Hepatocyte (in vitro differentiated cells): ENCODE data around the gene PTCRA. TPM values are rescaled to one million over a fixed set of nuclear protein-coding genes. Genes with fewer than 3 reads are reported as not detected.

ENCODE experiments used
- DNase-seq: peaks from one replicate; pipeline ENCODE4 v3.0.0-alpha.2; 2016; ENCODE audit warnings: low spot score
- H2AFZ ChIP-seq: fragments of 200-600 bp; sonication (generic); 2 replicates; pipeline ENCODE4 v1.6.0; 2016; ENCODE audit warnings: antibody characterized with exemption, mild to moderate bottlenecking
- H3K27ac ChIP-seq: fragments of 200-600 bp; sonication (generic); 2 replicates; pipeline ENCODE4 v1.5.1; 2016; ENCODE audit warnings: mild to moderate bottlenecking
- H3K27me3 ChIP-seq: fragments of 200-600 bp; sonication (generic); 2 replicates; pipeline ENCODE4 v1.6.1; 2016
- H3K36me3 ChIP-seq: fragments of 200-600 bp; sonication (generic); replicated peaks from 2 replicates; pipeline ENCODE4 v1.5.1; 2016; ENCODE audit warnings: low read depth; ENCODE audit not compliant: insufficient read depth
- H3K4me1 ChIP-seq: fragments of 200-600 bp; sonication (generic); 2 replicates; pipeline ENCODE4 v1.5.1; 2016; ENCODE audit warnings: mild to moderate bottlenecking, moderate library complexity; ENCODE audit not compliant: insufficient read depth
- H3K4me2 ChIP-seq: fragments of 200-600 bp; sonication (generic); 2 replicates; pipeline ENCODE4 v1.6.0; 2016
- H3K4me3 ChIP-seq: fragments of 200-600 bp; sonication (generic); 2 replicates; pipeline ENCODE4 v1.5.1; 2016; ENCODE audit warnings: mild to moderate bottlenecking
- H3K79me2 ChIP-seq: fragments of 200-600 bp; sonication (generic); 2 replicates; pipeline ENCODE4 v1.6.0; 2017; ENCODE audit warnings: mild to moderate bottlenecking
- H3K9me2 ChIP-seq: fragments of 200-600 bp; sonication (generic); replicated peaks from 2 replicates; pipeline ENCODE4 v1.6.0; 2017; ENCODE audit warnings: mild to moderate bottlenecking; ENCODE audit not compliant: insufficient read depth
- H3K9me3 ChIP-seq: fragments of 200-600 bp; sonication (generic); 2 replicates; pipeline ENCODE4 v1.5.1; 2016; ENCODE audit warnings: low read depth, mild to moderate bottlenecking
- H4K20me1 ChIP-seq: fragments of 200-600 bp; sonication (generic); 2 replicates; pipeline ENCODE4 v1.6.0; 2016; ENCODE audit warnings: mild to moderate bottlenecking; ENCODE audit not compliant: insufficient read depth, poor library complexity, severe bottlenecking
- EZH2 ChIP-seq: fragments of 200-600 bp; sonication (generic); IDR thresholded peaks from 2 replicates; pipeline ENCODE4 v1.6.1; 2016; ENCODE audit warnings: antibody characterized with exemption, mild to moderate bottlenecking, borderline replicate concordance
- EZH2phosphoT487 ChIP-seq: fragments of 200-600 bp; sonication (generic); IDR thresholded peaks from one replicate; pipeline ENCODE4 v1.6.1; 2018; ENCODE audit warnings: antibody characterized with exemption, mild to moderate bottlenecking, low read depth, moderate library complexity; ENCODE audit not compliant: unreplicated experiment, severe bottlenecking
- WGBS: methylation state at CpG from one replicate; pipeline ENCODE4 v1.1.6; 2016; ENCODE audit warnings: low lambda C conversion rate; ENCODE audit errors: missing lambda C conversion rate; 5-methylcytosine and 5-hydroxymethylcytosine counted together
- polyA plus RNA-seq: library from polyadenylated mRNA; unstranded; fragments of >200 nt; fragmentation: Nextera tagmentation; extraction: Ambion mirVana; gene quantifications from 2 replicates; pipeline ENCODE4 v1.2.1, GENCODE V29; 2016
- total RNA-seq: library from RNA; depleted of rRNA; stranded (reverse); fragments of >200 nt; gene quantifications from 2 replicates; pipeline ENCODE4 v1.2.3, GENCODE V29; 2014
- TF ChIP-seq, protein P1 (sequence below): fragments of 200-600 bp; sonication (generic); IDR thresholded peaks from 2 replicates; pipeline ENCODE4 v1.5.1; 2016; ENCODE audit warnings: antibody characterized with exemption, mild to moderate bottlenecking; ENCODE audit not compliant: poor library complexity

The PTCRA gene
- total and polyA plus RNA-seq, 2 experiments from 2014 or later = not detected

DNA sequence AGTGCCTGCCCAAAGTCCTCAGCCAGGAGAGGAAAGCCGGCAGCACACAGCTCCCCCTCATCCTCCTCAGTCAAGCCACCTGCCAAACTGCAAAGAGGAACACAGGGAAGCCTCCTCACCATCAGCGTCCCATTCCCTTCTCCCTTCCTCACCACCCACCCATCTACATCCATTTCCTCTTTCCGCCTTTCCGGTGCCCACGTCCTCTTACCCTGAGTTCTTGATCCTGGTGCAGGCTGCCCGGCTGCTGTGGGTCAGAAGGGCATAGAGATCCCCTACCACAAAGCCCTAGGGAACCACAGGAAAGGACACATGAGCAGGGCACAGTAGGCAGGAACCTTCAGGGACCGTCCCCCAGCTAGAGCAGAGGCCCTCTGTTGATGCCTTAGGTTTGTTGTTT lies 50.7 kb downstream of the PTCRA start:
- no peak for DNase-seq
- no peak overlapping the region for H3K4me3 ChIP-seq
- no peak overlapping the region for H3K27ac ChIP-seq
- no peaks in the 10 kb centered on the region for H3K4me1 ChIP-seq
- H3K27me3 ChIP-seq = no peaks in the 10 kb centered on the region
- H3K9me2 ChIP-seq = no peaks in the 10 kb centered on the region
- 82% methylated on average over 7 of the region's 7 CpGs for WGBS
- TF ChIP-seq EZH2phosphoT487 = no peak
- TF ChIP-seq EZH2 = no peak
- TF ChIP-seq, protein P1, sequence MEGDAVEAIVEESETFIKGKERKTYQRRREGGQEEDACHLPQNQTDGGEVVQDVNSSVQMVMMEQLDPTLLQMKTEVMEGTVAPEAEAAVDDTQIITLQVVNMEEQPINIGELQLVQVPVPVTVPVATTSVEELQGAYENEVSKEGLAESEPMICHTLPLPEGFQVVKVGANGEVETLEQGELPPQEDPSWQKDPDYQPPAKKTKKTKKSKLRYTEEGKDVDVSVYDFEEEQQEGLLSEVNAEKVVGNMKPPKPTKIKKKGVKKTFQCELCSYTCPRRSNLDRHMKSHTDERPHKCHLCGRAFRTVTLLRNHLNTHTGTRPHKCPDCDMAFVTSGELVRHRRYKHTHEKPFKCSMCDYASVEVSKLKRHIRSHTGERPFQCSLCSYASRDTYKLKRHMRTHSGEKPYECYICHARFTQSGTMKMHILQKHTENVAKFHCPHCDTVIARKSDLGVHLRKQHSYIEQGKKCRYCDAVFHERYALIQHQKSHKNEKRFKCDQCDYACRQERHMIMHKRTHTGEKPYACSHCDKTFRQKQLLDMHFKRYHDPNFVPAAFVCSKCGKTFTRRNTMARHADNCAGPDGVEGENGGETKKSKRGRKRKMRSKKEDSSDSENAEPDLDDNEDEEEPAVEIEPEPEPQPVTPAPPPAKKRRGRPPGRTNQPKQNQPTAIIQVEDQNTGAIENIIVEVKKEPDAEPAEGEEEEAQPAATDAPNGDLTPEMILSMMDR = no peak
- no peak overlapping the region for H2AFZ ChIP-seq
- H3K36me3 ChIP-seq = no peaks in the 10 kb centered on the region
- H3K9me3 ChIP-seq = no peaks in the 10 kb centered on the region
- no peak overlapping the region for H3K4me2 ChIP-seq
- no peaks in the 10 kb centered on the region for H4K20me1 ChIP-seq
- no peaks in the 10 kb centered on the region for H3K79me2 ChIP-seq

DNA sequence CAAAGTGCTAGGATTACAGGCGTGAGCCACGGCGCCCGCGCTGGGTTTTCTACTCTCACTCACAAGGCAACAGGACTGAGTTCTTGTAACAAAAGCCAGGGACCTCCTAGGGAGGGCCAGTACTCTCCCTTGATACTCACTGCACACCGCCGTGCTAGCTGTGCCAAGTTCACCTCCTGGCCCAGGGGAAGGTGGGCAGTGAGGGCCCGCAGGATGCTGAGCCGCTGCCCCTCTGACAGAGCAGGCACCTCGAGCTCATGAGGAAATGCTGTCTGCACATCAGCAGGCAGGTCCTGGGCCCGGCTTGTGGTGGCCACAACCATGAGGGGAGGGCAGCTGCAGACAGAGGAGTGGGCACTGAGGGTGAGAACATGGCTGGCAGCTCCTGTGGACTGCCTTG lies 51.4 kb downstream of the PTCRA start:
- 97% methylated on average over 11 of the region's 11 CpGs for WGBS
- H3K36me3 ChIP-seq = no peaks in the 10 kb centered on the region
- no peaks in the 10 kb centered on the region for H3K9me3 ChIP-seq

DNA sequence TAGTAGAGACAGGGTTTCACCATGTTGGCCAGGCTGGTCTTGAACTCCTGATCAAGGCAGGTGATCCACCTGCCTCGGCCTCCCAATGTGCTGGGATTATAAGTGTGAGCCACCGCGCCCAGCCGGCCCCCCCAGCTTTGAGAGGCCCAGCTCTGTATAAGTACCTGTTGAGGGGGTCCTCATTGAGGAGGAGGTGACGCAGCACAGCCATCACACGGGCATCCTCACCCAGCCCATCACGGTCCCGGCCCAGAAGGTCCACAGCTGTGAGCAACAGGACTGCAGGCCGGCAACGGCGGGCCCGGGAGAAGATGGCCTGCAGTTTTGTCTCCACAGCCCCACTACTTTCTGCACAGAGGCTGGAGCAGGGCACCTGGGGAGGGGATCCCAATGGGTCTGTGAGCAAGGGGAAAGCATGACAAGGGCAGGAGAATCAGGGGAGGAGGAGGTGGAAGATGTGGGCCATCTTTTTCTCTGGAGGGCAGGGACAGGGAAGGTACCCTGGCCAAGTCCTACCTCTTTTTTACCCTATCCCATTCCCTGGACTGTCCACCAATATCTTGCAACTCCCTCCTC lies 52.4 kb downstream of the PTCRA start:
- 96% methylated on average over 12 of the region's 12 CpGs for WGBS
- Histone ChIP-seq H3K4me3 (no peak overlapping the region), H3K9me3 (no peaks in the 10 kb centered on the region), H4K20me1 (no peaks in the 10 kb centered on the region), H3K27ac (no peak overlapping the region), H3K4me2 (no peak overlapping the region), H3K4me1 (no peaks in the 10 kb centered on the region), H3K36me3 (no peaks in the 10 kb centered on the region), H3K9me2 (no peaks in the 10 kb centered on the region), H2AFZ (no peak overlapping the region), H3K79me2 (no peaks in the 10 kb centered on the region), H3K27me3 (no peaks in the 10 kb centered on the region)
- TF ChIP-seq, protein P1 = no peak
- no peak for TF ChIP-seq EZH2phosphoT487
- TF ChIP-seq EZH2 = no peak
- no peak for DNase-seq

More for the DNA sequence above, 51.4 kb downstream of the PTCRA start:
- H3K9me2 ChIP-seq = no peaks in the 10 kb centered on the region
- H4K20me1 ChIP-seq = no peaks in the 10 kb centered on the region
- no peaks in the 10 kb centered on the region for H3K79me2 ChIP-seq
- H2AFZ ChIP-seq = no peak overlapping the region
- no peak for DNase-seq
- H3K4me3 ChIP-seq = no peak overlapping the region
- H3K4me1 ChIP-seq = no peaks in the 10 kb centered on the region
- H3K27ac ChIP-seq = no peak overlapping the region
- H3K27me3 ChIP-seq = no peaks in the 10 kb centered on the region
- TF ChIP-seq, protein P1 = no peak
- TF ChIP-seq EZH2phosphoT487 (no peak), EZH2 (no peak)
- no peak overlapping the region for H3K4me2 ChIP-seq

DNA sequence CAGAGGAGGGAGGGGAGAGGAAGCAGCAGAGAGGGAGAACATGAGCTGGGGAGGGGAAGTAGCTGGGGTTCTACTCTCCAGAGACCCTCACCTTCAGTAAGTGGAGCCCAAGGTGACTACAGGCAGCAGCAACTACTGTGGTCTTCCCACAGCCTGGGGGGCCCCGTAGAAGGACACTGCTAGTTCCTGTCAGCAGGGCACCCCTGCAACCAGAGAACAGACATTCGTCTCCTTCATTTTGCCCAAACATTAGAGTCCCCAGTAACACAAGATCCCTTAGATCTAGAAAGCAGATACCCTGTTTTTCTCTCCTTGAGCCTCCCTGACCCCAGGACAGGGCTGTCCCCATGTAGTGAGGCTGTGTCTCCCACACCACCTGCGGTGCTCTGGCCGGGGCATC lies 52.9 kb downstream of the PTCRA start:
- Histone ChIP-seq H3K4me3 (no peak overlapping the region), H3K79me2 (no peaks in the 10 kb centered on the region), H3K9me3 (no peaks in the 10 kb centered on the region), H3K9me2 (no peaks in the 10 kb centered on the region), H3K36me3 (no peaks in the 10 kb centered on the region), H3K4me1 (no peaks in the 10 kb centered on the region), H3K27ac (no peak overlapping the region), H3K27me3 (no peaks in the 10 kb centered on the region), H2AFZ (no peak overlapping the region), H3K4me2 (no peak overlapping the region), H4K20me1 (no peaks in the 10 kb centered on the region)
- 69% methylated on average over 4 of the region's 4 CpGs for whole genome bisulfite sequencing
- TF ChIP-seq EZH2phosphoT487 (no peak), EZH2 (no peak)
- TF ChIP-seq, protein P1 = no peak
- no peak for DNase-seq
